Stimulated activated CD4-positive, alpha-beta T cell treated with anti-CD3 and anti-CD28 coated beads, Interleukin-4, amount 100 ng/mL, for 1 hour (primary cell): Measurements from ENCODE around the gene TRIM41.
"Not testable (repeated sequence)": the region's sequence is repeated elsewhere in the genome, so short reads cannot be mapped to it uniquely, and the experiment has no call there.

Experiments used
- DNase-seq: peaks from one replicate; pipeline ENCODE4 v3.0.0-alpha.2; 2020

TRIM41 gene

DNA sequence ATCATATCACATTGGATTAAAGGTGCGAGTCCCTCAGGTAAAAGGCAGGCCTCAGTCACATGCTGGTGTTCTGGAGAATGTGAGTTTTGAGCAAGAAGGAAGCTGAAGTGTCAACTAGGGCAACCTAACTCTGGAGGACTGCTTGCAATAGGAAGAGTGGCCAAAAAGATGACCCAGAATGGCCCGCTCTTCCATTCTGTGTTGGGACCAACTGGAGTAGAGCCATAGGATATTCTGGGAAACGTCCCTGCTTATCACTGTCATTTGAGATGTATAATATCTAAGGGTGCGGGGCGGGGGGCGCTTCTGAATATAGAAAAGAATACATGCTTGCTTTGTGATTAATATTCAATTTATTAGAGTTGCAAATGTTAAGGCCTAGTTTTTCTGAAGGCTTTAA, 11.0 kb upstream of the TRIM41 start:
- DNase-seq: no peak

- DNase-seq: no peak
Measured at GRCh38 chr5:181212934-181213333, 10.1 kb upstream of the TRIM41 start.

- DNase-seq: not testable (repeated sequence)
Measured at GRCh38 chr5:181214249-181214648, 8.8 kb upstream of the TRIM41 start.

- no peak for DNase-seq
Measured at GRCh38 chr5:181215997-181216989, 6.8 kb upstream of the TRIM41 start.

DNA sequence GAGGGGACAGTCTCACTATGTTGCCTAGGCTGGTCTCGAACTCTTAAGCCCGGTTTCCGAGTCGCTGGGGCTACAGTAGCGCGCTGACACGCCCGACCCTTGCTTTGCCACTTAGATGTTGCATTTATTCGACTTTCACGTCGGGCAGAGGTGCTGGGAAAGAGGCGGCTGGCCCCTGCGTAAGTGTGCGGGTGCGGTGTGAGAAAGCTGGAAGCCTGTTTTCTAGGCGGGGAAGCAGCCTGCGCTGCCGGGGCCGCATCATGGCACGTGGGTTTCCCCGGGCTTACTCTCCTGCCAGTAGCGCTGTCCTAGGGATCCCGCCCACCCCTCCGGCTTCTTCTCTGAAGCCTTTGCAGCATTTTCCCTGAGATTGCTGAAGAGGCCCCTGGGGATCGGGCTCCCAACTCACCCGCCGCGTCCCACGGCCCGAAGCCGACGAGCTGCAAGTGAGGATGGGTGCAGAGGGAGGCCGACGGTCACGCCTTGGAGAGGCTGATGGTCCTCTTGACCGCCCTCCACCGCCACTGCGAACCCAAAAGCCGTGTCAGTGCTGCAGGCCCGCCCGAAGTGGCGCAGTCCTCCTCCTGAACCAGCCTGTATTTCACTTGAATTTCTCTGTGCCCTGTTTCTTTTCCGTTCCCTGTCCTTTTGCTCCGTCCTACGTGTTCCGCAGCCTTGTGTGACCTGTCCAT, 5.8 kb upstream of the TRIM41 start:
- peak; percentile 64 for DNase-seq

GRCh38 chr5:181217803-181218062, 5.3 kb upstream of the TRIM41 start:
- DNase-seq: peak; percentile 33

DNA sequence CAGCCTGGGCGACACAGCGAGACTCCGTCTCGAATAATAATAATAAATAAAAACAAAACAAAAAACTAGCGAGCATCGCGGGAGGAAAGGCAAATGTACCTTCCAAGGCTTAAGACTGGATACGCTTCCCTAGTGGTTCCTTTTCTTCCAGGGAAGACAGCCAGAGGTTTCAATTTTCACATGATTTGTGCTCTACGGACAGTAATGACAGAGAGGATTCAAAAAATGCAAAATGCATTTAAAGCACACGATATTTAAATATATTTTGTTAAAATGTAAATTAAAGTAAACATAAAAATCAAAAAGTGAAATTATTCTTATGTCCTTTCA, 4.3 kb upstream of the TRIM41 start:
- no peak for DNase-seq

GRCh38 chr5:181219262-181220177, 3.6 kb upstream of the TRIM41 start:
- DNase-seq: no peak

- DNase-seq: no peak
Measured at GRCh38 chr5:181220178-181220515, 2.9 kb upstream of the TRIM41 start.

DNA sequence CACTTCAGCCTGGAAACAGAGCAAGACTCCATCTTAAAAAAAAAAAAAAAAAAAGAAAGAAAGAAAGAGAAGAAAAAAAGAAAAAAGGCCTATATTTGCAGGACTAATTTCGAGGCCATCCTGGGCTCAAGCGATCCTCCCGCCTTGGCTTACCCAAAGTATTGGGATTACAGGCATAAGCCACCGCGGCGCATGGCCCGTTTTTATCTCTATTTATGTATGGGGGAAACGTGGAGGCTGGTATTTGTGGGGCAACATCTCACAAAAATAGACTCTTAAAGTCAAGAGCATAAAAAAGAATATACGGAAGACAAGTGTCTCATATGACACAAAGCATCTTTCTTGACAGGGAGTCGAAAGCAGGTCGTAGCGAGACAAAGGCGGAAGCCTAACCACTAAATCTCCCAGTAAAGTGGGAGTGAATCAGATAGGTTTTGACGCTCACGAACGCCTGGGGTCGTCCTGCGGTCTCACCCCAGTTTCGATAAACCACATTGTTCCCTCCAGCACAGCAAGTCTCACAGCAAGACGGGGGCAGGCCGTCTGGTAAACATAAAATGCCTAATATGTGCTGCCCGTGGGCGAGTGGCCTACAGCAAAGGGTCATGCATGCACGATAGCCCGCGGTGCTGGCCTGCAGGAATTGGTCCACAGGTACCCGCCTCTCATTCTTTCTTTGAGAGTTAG, 1.8 kb upstream of the TRIM41 start:
- peak; percentile 37 for DNase-seq

DNA sequence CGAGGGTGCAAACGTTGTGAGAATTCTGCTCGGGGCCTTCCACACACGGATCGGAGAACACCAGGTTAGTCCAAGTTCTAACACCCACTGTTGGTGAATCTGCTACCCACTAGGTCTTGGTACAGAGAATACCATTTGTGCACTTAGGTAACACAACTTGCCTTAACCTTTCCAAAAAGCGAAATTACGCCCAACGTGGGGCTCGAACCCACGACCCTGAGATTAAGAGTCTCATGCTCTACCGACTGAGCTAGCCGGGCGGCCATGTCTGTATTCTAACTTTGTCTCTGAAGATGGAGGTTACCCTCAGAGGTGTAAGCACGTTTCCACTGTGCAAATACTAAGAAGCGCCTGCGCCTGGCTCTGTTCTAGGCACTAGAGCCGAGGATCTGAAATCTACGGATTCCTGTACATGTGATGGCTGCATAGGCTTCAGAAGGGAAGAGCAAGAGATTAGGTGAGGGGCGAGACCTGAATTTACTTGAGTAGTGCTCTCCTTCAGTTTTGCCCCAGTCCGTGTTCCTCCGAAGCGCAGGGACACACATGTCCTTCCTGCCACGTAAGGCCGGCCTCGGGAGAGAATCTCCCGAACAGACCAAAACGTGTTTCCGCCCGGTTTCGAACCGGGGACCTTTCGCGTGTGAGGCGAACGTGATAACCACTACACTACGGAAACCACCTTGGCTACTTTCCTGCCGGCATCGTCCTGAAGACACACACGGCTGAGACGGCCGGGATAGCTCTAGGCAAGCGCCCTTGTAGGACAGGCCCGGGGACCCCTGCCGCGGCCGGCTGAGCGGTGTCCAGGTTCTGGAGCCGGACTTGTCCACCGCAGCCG, 1.1 kb upstream of the TRIM41 start:
- peak; percentile 95 for DNase-seq

DNA sequence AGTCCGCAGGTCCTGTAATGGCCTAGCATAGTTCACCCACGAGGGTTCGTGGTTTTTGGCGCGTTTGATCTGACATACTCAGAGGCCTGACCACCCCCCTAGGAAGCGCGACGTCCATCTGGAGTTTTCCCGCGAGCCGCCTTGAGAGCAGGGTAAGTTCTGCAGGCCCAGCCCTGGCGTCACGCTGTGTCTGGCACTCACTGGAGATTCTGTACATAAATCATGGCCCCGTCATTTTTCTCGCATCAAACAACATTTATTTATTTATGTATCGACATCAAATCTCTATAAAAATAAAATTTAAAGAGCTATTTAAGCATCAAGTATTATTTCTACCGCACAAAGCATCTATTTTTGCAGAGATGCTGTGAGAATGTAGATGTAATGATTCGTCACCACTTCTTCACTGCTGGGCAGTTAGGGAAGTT, 437 bp upstream of the TRIM41 start:
- no peak for DNase-seq

DNA sequence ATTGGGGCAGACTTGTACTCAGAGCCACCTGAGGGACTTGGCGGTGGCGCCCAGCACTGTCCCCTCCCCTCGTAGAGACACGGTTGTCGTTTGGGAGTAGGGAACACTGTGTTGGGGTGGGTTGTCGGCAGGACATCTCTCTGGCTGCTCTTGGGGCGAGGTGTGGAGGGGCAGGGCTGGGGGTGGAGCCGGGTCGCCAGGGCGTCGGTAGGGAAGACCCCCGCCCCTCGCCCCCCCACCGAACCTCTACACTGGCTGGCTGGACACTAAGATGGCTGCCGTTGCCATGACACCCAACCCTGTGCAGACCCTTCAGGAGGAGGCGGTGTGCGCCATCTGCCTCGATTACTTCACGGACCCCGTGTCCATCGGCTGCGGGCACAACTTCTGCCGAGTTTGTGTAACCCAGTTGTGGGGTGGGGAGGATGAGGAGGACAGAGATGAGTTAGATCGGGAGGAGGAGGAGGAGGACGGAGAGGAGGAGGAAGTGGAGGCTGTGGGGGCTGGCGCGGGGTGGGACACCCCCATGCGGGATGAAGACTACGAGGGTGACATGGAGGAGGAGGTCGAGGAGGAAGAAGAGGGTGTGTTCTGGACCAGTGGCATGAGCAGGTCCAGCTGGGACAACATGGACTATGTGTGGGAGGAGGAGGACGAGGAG, 778 bp downstream of the TRIM41 start:
- peak; percentile 59 for DNase-seq

DNA sequence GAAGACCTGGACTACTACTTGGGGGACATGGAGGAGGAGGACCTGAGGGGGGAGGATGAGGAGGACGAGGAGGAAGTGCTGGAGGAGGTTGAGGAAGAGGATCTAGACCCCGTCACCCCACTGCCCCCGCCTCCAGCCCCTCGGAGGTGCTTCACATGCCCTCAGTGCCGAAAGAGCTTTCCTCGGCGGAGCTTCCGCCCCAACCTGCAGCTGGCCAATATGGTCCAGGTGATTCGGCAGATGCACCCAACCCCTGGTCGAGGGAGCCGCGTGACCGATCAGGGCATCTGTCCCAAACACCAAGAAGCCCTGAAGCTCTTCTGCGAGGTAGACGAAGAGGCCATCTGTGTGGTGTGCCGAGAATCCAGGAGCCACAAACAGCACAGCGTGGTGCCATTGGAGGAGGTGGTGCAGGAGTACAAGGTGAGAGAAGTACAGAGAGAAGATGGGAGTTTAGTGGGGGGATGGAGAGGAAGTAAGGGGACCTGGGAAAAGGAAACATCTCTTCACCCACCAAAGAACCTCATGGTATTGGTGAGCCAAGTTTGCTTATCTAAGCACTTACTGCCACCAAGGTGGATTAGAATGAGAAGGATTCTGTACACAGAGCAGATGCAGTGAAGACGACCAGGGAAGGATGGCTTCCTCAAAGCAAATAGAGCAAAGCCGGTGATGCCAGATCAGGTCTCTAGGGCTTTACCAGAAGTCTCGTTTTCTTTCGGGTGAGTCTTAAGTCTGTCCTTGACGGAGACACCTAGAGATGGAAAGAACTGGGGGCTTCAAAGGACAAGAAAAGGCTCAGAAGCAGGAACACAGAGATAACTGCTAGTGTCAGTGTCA, 1.5 kb downstream of the TRIM41 start:
- DNase-seq: peak; percentile 43

- DNase-seq: no peak
Measured at GRCh38 chr5:181229996-181230395, 6.9 kb downstream of the TRIM41 start.

GRCh38 chr5:181230551-181230950, 7.5 kb downstream of the TRIM41 start:
- no peak for DNase-seq

GRCh38 chr5:181231432-181231831, 8.4 kb downstream of the TRIM41 start:
- no peak for DNase-seq

DNA sequence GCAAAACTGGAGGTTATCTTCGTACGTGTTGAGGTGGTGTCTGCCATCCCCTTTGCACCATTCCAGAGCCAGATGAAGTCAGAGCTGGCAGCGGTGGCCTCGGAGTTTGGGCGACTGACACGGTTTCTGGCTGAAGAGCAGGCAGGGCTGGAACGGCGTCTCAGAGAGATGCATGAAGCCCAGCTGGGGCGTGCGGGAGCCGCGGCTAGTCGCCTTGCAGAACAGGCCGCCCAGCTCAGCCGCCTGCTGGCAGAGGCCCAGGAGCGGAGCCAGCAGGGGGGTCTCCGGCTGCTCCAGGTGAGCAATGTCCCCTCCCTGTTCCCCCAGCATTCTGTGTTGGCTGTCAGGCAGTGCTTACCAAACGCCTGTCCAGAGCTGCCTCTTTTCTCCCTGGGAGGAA, 9.5 kb downstream of the TRIM41 start:
- no peak for DNase-seq

- no peak for DNase-seq
Measured at GRCh38 chr5:181233088-181233800, 10.2 kb downstream of the TRIM41 start.
